Activated T-cell treated with anti-CD3 and anti-CD28 coated beads, Interleukin-2, amount 50 U/mL, for 24 hours (primary cell): ENCODE data around the gene NTN3.
A peak's percentile ranks its signal among the peaks of the same experiment; 100 is the strongest.
"Not testable (repeated sequence)": the region's sequence is repeated elsewhere in the genome, so short reads cannot be mapped to it uniquely, and the experiment has no call there.

Experiments
- DNase-seq: peaks from one replicate; pipeline ENCODE4 v3.0.0-alpha.2; 2020
- H3K27ac Mint-ChIP-seq: 2 replicates; pipeline ENCODE4 v1.8.0; 2020; ENCODE audit warnings: mild to moderate bottlenecking, mixed read lengths
- H3K27me3 Mint-ChIP-seq: 2 replicates; pipeline ENCODE4 v1.8.0; 2020; ENCODE audit warnings: mixed read lengths
- H3K36me3 Mint-ChIP-seq: 2 replicates; pipeline ENCODE4 v1.8.0; 2020; ENCODE audit warnings: low read depth, mixed read lengths
- H3K4me1 Mint-ChIP-seq: 2 replicates; pipeline ENCODE4 v1.8.0; 2020; ENCODE audit warnings: low read depth, mixed read lengths
- H3K4me3 Mint-ChIP-seq: 2 replicates; pipeline ENCODE4 v1.8.0; 2020; ENCODE audit warnings: mild to moderate bottlenecking, moderate library complexity, mixed read lengths
- H3K9me3 Mint-ChIP-seq: 2 replicates; pipeline ENCODE4 v1.8.0; 2020; ENCODE audit warnings: mixed read lengths

Gene NTN3

DNA sequence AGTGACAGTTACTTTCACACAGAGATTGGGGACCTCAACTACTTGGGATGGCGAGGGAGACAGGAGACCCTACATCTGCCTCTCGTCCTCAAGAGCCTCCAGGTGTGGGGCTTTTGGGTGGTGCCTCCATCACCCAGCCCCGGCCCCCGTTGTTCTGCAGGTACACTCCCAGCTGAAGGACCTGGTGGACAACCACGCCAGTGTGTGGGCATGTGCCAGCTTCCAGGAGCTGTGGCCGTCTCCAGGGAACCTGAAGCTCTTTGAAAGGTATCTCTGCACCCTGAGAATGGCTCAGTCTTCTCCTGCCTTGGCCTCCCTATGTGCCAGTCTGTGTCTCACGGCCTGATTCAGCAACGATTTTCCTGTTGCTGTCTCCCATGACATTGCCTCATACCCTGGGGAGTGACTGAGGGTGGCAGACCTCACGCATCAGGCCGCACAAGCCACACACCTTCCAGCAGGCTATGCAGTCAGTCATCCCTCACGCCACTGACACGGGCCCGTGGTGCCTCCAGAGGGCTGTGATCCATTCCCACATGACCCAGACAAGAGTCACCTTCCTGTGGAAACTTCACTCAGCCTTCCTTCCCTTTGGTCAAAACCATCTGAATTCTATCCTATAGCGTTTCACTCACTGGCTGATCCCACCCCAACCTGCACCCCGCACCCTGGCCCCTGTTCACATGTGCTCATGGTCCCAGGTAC is 38.1 kb upstream of the NTN3 start:
- no peaks in the 10 kb centered on the region for H3K27me3 Mint-ChIP-seq
- no peak for DNase-seq
- no peak overlapping the region for H3K27ac Mint-ChIP-seq
- no peaks in the 10 kb centered on the region for H3K9me3 Mint-ChIP-seq
- H3K4me1 Mint-ChIP-seq, result peaks cover 24% of the 10 kb centered on the region
- H3K36me3 Mint-ChIP-seq, result peaks cover 72% of the 10 kb centered on the region
- H3K4me3 Mint-ChIP-seq, result no peak overlapping the region

GRCh38 chr16:2435236-2435635 is 35.9 kb upstream of the NTN3 start:
- not testable (repeated sequence) for H3K4me3 Mint-ChIP-seq, DNase-seq, H3K27me3 Mint-ChIP-seq, H3K27ac Mint-ChIP-seq, H3K9me3 Mint-ChIP-seq
- peaks cover 17% of the 10 kb centered on the region for H3K4me1 Mint-ChIP-seq
- peaks cover 90% of the 10 kb centered on the region for H3K36me3 Mint-ChIP-seq

DNA sequence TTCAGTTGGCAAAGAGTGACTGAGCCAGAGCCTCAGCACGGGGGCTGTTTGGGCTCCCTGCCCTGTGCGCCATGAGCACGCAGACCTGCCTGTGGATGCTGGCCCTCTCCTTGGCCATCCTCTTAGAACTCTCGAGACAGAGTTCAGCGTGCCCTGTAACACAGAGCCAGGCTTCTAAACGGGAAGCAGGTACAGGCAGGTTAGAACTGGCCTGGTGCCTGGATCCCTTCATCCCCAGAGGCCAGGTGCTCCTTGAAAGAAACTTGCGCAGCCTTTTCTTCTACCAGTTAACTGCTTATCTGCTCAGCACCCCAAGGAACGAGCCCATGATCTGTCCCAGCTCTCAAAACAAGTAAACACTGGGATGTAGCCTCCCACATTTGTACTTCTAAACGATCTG is 35.0 kb upstream of the NTN3 start:
- DNase-seq, result no peak
- Mint-ChIP-seq H3K27me3 (no peaks in the 10 kb centered on the region), H3K9me3 (no peaks in the 10 kb centered on the region), H3K27ac (no peak overlapping the region), H3K4me3 (no peak overlapping the region), H3K4me1 (peaks cover 10% of the 10 kb centered on the region), H3K36me3 (peaks cover 88% of the 10 kb centered on the region)

- Mint-ChIP-seq H3K9me3 (no peaks in the 10 kb centered on the region), H3K4me3 (no peak overlapping the region), H3K27me3 (no peaks in the 10 kb centered on the region), H3K27ac (no peak overlapping the region), H3K4me1 (peaks cover 9% of the 10 kb centered on the region), H3K36me3 (peaks cover 82% of the 10 kb centered on the region)
- DNase-seq, result no peak
Measured at GRCh38 chr16:2437032-2437790, 33.9 kb upstream of the NTN3 start.

DNA sequence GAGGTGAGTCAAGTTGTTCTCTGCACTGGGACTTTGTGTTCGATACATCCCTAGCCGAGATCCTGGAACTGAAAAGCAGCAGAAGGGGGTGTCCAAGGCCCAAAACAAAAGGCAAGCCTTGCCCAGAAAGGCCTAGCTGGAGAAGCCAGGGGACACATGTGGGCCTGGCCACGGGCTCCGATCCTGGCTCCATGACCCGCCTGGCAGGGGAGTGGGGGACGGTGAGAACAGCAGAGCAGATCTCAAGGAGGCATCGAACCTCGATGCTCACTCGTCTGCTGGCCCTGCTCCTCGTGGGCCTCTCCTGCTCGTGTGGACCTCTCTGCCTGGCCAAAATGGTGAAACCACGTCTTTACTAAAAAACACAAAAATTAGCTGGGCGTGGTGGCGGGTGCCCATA is 33.0 kb upstream of the NTN3 start:
- Mint-ChIP-seq H3K9me3 (no peaks in the 10 kb centered on the region), H3K4me1 (peaks cover 7% of the 10 kb centered on the region), H3K27me3 (no peaks in the 10 kb centered on the region), H3K4me3 (no peak overlapping the region), H3K36me3 (peaks cover 74% of the 10 kb centered on the region), H3K27ac (no peak overlapping the region)
- no peak for DNase-seq

DNA sequence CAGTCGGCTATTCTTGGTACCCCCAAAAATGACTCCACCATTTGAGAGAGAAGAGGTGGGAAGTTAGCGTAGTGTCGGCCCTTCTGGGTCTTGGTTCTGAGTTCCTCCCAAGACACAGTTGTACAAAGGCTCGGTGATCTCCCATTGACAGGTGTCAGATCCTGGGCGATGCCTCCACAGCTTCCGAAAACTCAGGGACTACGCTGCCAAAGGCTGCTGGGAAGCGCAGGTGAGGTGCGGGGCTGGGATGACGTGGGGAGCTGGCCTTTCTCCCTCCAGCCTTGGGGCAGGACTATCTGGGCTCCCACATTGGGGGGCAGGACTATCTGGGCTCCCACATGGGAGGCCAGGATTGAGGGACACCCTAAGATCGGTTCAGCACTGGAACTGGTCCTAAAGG is 31.5 kb upstream of the NTN3 start:
- Mint-ChIP-seq H3K27me3 (no peaks in the 10 kb centered on the region), H3K9me3 (no peaks in the 10 kb centered on the region), H3K27ac (peak overlapping the region; percentile 18), H3K36me3 (peaks cover 77% of the 10 kb centered on the region), H3K4me3 (no peak overlapping the region), H3K4me1 (peaks cover 6% of the 10 kb centered on the region)
- DNase-seq, result no peak

DNA sequence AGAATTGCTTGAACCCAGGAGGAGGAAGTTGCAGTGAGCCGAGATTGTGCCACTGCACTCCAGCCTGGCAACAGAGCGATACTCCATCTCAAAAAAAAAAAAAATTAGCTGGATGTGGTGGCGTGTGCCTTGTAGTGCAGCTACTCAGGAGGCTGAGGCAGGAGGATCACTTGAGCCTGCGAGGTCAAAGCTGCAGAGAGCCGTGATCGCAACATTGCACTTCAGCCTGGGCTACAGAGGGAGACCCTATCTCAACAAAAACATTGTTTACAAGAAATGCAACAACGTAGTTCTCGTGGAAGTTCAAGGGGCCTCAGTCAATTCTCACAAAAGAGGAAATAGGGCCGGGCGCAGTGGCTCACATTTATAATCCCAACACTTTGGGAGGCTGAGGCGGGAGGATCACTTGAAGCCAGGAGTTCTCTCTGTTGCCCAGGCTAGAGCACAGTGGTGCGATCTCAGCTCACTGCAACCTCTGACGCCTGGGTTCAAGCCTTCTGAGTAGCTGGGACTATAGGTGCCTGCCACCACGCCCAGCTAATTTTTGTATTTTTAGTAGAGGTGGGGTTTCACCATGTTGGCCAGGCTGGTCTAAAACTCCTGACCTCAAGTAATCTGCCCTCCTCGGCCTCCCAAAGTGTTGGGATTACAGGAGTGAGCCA is 29.8 kb upstream of the NTN3 start:
- not testable (repeated sequence) for DNase-seq, H3K4me1 Mint-ChIP-seq, H3K4me3 Mint-ChIP-seq, H3K27ac Mint-ChIP-seq, H3K9me3 Mint-ChIP-seq, H3K27me3 Mint-ChIP-seq
- peaks cover 80% of the 10 kb centered on the region for H3K36me3 Mint-ChIP-seq

- H3K4me3 Mint-ChIP-seq, result no peak overlapping the region
- no peaks in the 10 kb centered on the region for H3K9me3 Mint-ChIP-seq
- no peak for DNase-seq
- H3K36me3 Mint-ChIP-seq, result peaks cover 79% of the 10 kb centered on the region
- no peaks in the 10 kb centered on the region for H3K27me3 Mint-ChIP-seq
- H3K27ac Mint-ChIP-seq, result no peak overlapping the region
- H3K4me1 Mint-ChIP-seq, result peaks cover 6% of the 10 kb centered on the region
Measured at GRCh38 chr16:2443555-2443954, 27.5 kb upstream of the NTN3 start.

DNA sequence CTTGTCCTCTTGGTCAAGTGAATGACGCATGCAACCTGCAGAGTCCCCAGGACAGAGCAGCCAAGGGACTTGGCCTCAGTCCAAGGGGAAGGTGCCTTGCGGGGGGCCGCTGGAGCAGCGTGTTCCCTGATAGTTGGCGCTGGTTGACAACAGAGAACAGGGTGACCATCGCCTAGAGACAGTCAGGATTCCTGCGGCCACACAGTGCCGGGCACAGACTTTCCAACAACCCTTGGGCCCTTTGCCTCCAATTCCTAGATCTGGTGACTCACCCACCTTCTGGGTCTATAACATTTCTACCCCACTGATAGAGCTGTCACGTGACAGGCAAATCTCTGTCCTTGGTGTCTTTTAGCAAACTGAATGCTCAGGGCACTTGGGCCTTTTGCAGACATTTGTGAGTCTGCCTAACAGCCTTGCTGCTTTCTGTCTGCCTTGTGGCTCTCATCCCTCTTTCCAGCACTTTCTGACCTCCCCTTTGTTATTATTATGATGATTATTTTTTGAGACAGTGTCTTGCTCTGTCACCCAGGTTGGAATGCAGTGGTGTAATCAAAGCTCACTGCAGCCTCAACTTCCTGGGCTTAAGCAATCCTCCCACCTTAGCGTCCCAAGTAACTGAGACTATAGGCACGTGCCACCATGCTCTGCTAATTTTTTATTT is 23.0 kb upstream of the NTN3 start:
- DNase-seq, result no peak
- Mint-ChIP-seq H3K4me3 (no peak overlapping the region), H3K9me3 (no peaks in the 10 kb centered on the region), H3K36me3 (peaks cover 90% of the 10 kb centered on the region), H3K27ac (no peak overlapping the region), H3K27me3 (no peaks in the 10 kb centered on the region), H3K4me1 (no peaks in the 10 kb centered on the region)

GRCh38 chr16:2449118-2449517 is 22.0 kb upstream of the NTN3 start:
- Mint-ChIP-seq H3K27me3 (no peaks in the 10 kb centered on the region), H3K27ac (no peak overlapping the region), H3K4me3 (no peak overlapping the region), H3K4me1 (no peaks in the 10 kb centered on the region), H3K9me3 (no peaks in the 10 kb centered on the region), H3K36me3 (peaks cover 91% of the 10 kb centered on the region)
- DNase-seq, result no peak

GRCh38 chr16:2450535-2450934 is 20.6 kb upstream of the NTN3 start:
- H3K4me1 Mint-ChIP-seq, result no peaks in the 10 kb centered on the region
- no peak for DNase-seq
- peaks cover 90% of the 10 kb centered on the region for H3K36me3 Mint-ChIP-seq
- no peaks in the 10 kb centered on the region for H3K27me3 Mint-ChIP-seq
- H3K27ac Mint-ChIP-seq, result no peak overlapping the region
- no peak overlapping the region for H3K4me3 Mint-ChIP-seq
- H3K9me3 Mint-ChIP-seq, result no peaks in the 10 kb centered on the region

DNA sequence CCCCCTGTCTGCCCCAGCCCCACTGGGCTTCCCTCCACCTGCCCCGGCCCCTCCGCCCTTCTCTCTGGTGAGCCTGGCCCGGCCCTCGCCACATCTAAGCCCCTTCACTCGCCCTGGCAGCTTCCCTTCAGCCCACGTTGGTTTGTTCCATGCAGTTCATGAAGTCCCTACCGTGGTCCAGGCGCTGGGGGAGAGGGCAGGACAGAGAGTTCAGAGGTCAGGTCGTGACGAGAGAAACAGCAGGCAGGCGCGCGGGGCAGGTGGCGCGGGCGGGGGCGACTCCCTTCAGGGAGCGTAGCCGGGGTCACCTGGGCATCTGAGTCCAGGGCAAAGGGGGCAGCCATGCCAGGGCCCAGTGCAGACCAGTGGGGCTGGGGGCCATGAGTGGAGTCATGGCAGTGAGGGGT is 20.1 kb upstream of the NTN3 start:
- no peak overlapping the region for H3K27ac Mint-ChIP-seq
- no peak for DNase-seq
- no peaks in the 10 kb centered on the region for H3K27me3 Mint-ChIP-seq
- H3K9me3 Mint-ChIP-seq, result no peaks in the 10 kb centered on the region
- H3K4me3 Mint-ChIP-seq, result no peak overlapping the region
- no peaks in the 10 kb centered on the region for H3K4me1 Mint-ChIP-seq
- H3K36me3 Mint-ChIP-seq, result peaks cover 90% of the 10 kb centered on the region

DNA sequence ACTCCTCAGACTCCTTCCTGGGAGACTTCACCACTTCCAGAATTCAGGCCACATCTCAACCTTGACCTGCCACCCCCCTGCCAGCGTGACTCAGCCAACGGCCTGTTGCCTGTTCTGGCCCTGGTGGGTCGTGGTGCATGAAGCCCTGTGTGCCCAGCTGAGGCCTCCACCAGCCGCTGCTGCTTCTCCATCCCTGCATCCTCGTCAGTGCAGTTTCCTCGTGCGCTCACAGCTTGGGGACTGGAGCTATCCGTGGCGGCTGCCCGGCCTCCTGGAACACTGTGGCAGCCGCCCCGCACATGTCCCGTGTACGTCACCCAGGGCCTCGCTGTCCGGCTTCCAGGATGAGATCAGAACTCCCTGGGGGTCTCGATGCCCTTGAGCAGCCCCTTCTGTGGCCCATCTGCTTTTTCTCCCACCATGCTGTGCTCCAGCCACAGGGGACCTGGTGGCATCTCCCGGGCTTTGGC is 19.2 kb upstream of the NTN3 start:
- H3K27me3 Mint-ChIP-seq, result no peaks in the 10 kb centered on the region
- peaks cover 90% of the 10 kb centered on the region for H3K36me3 Mint-ChIP-seq
- H3K27ac Mint-ChIP-seq, result no peak overlapping the region
- no peak for DNase-seq
- no peaks in the 10 kb centered on the region for H3K9me3 Mint-ChIP-seq
- no peaks in the 10 kb centered on the region for H3K4me1 Mint-ChIP-seq
- no peak overlapping the region for H3K4me3 Mint-ChIP-seq

- DNase-seq, result no peak
- Mint-ChIP-seq H3K4me1 (no peaks in the 10 kb centered on the region), H3K27me3 (no peaks in the 10 kb centered on the region), H3K4me3 (no peak overlapping the region), H3K36me3 (peaks cover 91% of the 10 kb centered on the region), H3K27ac (no peak overlapping the region), H3K9me3 (no peaks in the 10 kb centered on the region)
Measured at GRCh38 chr16:2452650-2453049, 18.4 kb upstream of the NTN3 start.
